H1 (cell line): ENCODE results near the gene CRAT. TPM values are rescaled to one million over a fixed set of nuclear protein-coding genes. Genes with fewer than 3 reads are reported as not detected.

Source experiments
- CTCF ChIA-PET: fragments of 300-600 bp; sonication (Branson Sonifier 250); formaldehyde crosslinking; loops from one replicate; lab custom pipeline; 2021; ENCODE audit not compliant: partially characterized antibody; lab: Charles Lee
- POLR2A ChIA-PET: fragments of 300-600 bp; sonication (Branson Sonifier 250); formaldehyde crosslinking; loops from one replicate; lab custom pipeline; 2021; ENCODE audit warnings: inconsistent platforms; ENCODE audit not compliant: partially characterized antibody; lab: Charles Lee
- DNase-seq, 2 experiments: peaks; one replicate each; pipeline versions ENCODE4 v3.0.0 to v3.0.0-alpha.2; 2010 to 2022; ENCODE audit warnings: low spot score in 2 of 2, low read depth in 1 of 2, mixed read lengths in 1 of 2
- FAIRE-seq: peaks from 2 replicates; lab custom pipeline; 2011; peaks lifted over from hg19 to GRCh38; lab: Jason Lieb, UNC
- H2AFZ ChIP-seq: 2 replicates; pipeline ENCODE4 v1.8.1; 2012; ENCODE audit warnings: low read length, inconsistent platforms
- H2AK5ac ChIP-seq: 2 replicates; pipeline ENCODE4 v1.6.1; 2013; ENCODE audit warnings: low read depth, low read length
- H2BK120ac ChIP-seq: replicated peaks from 2 replicates; pipeline ENCODE3; 2013; ENCODE audit warnings: low read depth, low read length, inconsistent platforms
- H2BK12ac ChIP-seq: 2 replicates; pipeline ENCODE4 v1.6.1; 2013; ENCODE audit warnings: low read depth, low read length
- H2BK15ac ChIP-seq: 2 replicates; pipeline ENCODE4 v1.6.1; 2013; ENCODE audit warnings: low read length
- H2BK20ac ChIP-seq: 2 replicates; pipeline ENCODE4 v1.6.1; 2013; ENCODE audit warnings: low read length
- H2BK5ac ChIP-seq: 2 replicates; pipeline ENCODE4 v1.6.1; 2013; ENCODE audit warnings: low read depth, low read length
- H3K14ac ChIP-seq: 2 replicates; pipeline ENCODE4 v1.6.1; 2013; ENCODE audit warnings: inconsistent platforms; ENCODE audit not compliant: insufficient read length
- H3K18ac ChIP-seq: 2 replicates; pipeline ENCODE4 v1.6.1; 2013; ENCODE audit warnings: low read length; ENCODE audit errors: extremely low read depth
- H3K23ac ChIP-seq: 2 replicates; pipeline ENCODE4 v1.6.1; 2013; ENCODE audit warnings: inconsistent platforms; ENCODE audit not compliant: insufficient read length
- H3K23me2 ChIP-seq: 2 replicates; pipeline ENCODE4 v1.6.1; 2013; ENCODE audit warnings: low read depth, low read length
- H3K27ac ChIP-seq: 2 replicates; pipeline ENCODE4 v1.6.1; 2011; ENCODE audit warnings: low read depth, low read length, inconsistent platforms
- H3K27me3 ChIP-seq, 4 experiments: replicated peaks in 1 of 4; 1 replicate in 1 of 4; 2 replicates in 3 of 4; pipeline versions ENCODE4 v1.6.1 to v1.8.1; 2011 to 2013; ENCODE audit warnings: low read length in 3 of 4, mild to moderate bottlenecking in 3 of 4, inconsistent platforms in 2 of 4, mixed read lengths in 2 of 4, moderate library complexity in 1 of 4; ENCODE audit not compliant: control insufficient read depth in 3 of 4, insufficient read depth in 3 of 4; ENCODE audit errors: extremely low read depth in 1 of 4
- H3K36me3 ChIP-seq, 4 experiments: 2 replicates each; pipeline versions ENCODE4 v1.6.1 to v1.8.1; 2011 to 2013; ENCODE audit warnings: mild to moderate bottlenecking in 4 of 4, low read length in 3 of 4, moderate library complexity in 2 of 4, control low read depth in 1 of 4, inconsistent platforms in 1 of 4; ENCODE audit not compliant: insufficient read depth in 4 of 4, control insufficient read depth in 2 of 4
- H3K4ac ChIP-seq: replicated peaks from 2 replicates; pipeline ENCODE3; 2013; ENCODE audit warnings: low read length, low read depth, mixed read lengths, inconsistent platforms; ENCODE audit not compliant: insufficient read length
- H3K4me1 ChIP-seq, 4 experiments: replicated peaks in 1 of 4; 1 replicate in 1 of 4; 2 replicates in 3 of 4; pipeline versions ENCODE4 v1.6.1 to v1.8.1; 2011 to 2013; ENCODE audit warnings: low read length in 3 of 4, inconsistent platforms in 2 of 4, mixed read lengths in 1 of 4; ENCODE audit not compliant: insufficient read depth in 4 of 4, control insufficient read depth in 3 of 4
- H3K4me2 ChIP-seq, 2 experiments: 2 replicates each; pipeline versions ENCODE4 v1.6.1 to v1.8.1; 2011 to 2013; ENCODE audit warnings: low read depth in 2 of 2, low read length in 2 of 2, control low read depth in 1 of 2, inconsistent platforms in 1 of 2, mild to moderate bottlenecking in 1 of 2; ENCODE audit not compliant: insufficient read depth in 1 of 2
- H3K4me3 ChIP-seq, 4 experiments: fragments of 200-600, 300-600 bp in 1 of 4; sonication (generic), shearing (Covaris generic), sonication (Bioruptor Twin) in 1 of 4; 2 replicates each; pipeline versions ENCODE4 v1.5.1 to v1.8.1; 2011 to 2016; ENCODE audit warnings: low read length in 4 of 4, low read depth in 3 of 4, control low read depth in 2 of 4, inconsistent platforms in 2 of 4, mild to moderate bottlenecking in 2 of 4, mixed read lengths in 1 of 4, moderate library complexity in 1 of 4; ENCODE audit not compliant: insufficient read depth in 2 of 4; ENCODE audit errors: extremely low read depth in 1 of 4
- H3K56ac ChIP-seq: replicated peaks from 2 replicates; pipeline ENCODE3; 2013; ENCODE audit warnings: low read depth, mild to moderate bottlenecking, mixed read lengths, low read length, inconsistent platforms; ENCODE audit not compliant: insufficient read length
- H3K79me1 ChIP-seq: 2 replicates; pipeline ENCODE4 v1.6.1; 2013; ENCODE audit warnings: low read depth, low read length, control low read depth
- H3K79me2 ChIP-seq, 2 experiments: 2 replicates each; pipeline versions ENCODE4 v1.6.1 to v1.8.1; 2012 to 2013; ENCODE audit warnings: low read length in 2 of 2, mild to moderate bottlenecking in 2 of 2, inconsistent platforms in 1 of 2; ENCODE audit not compliant: insufficient read depth in 2 of 2, control insufficient read depth in 1 of 2
- H3K9ac ChIP-seq, 4 experiments: replicated peaks in 1 of 4; 1 replicate in 1 of 4; 2 replicates in 3 of 4; pipeline versions ENCODE4 v1.6.1 to v1.8.1; 2011 to 2013; ENCODE audit warnings: low read depth in 3 of 4, low read length in 3 of 4, control low read depth in 2 of 4, mild to moderate bottlenecking in 2 of 4, moderate library complexity in 2 of 4, inconsistent platforms in 1 of 4; ENCODE audit errors: extremely low read depth in 1 of 4
- H3K9me3 ChIP-seq, 2 experiments: 2 replicates each; pipeline versions ENCODE4 v1.6.1 to v1.8.1; 2012 to 2013; ENCODE audit warnings: mild to moderate bottlenecking in 2 of 2, moderate library complexity in 2 of 2, control low read depth in 1 of 2, inconsistent platforms in 1 of 2, low read depth in 1 of 2, low read length in 1 of 2, mixed read lengths in 1 of 2; ENCODE audit not compliant: insufficient read depth in 2 of 2
- H4K20me1 ChIP-seq, 2 experiments: replicated peaks in 1 of 2; 2 replicates each; pipeline versions ENCODE3 to v1.8.1; 2011 to 2013; ENCODE audit warnings: inconsistent platforms in 2 of 2, low read length in 2 of 2, mild to moderate bottlenecking in 1 of 2; ENCODE audit not compliant: insufficient read depth in 2 of 2, control insufficient read depth in 1 of 2
- H4K5ac ChIP-seq: 2 replicates; pipeline ENCODE4 v1.6.1; 2013; ENCODE audit warnings: low read length, low read depth, mixed read lengths, inconsistent platforms; ENCODE audit not compliant: insufficient read length
- H4K8ac ChIP-seq: 2 replicates; pipeline ENCODE4 v1.8.0; 2013; ENCODE audit warnings: mild to moderate bottlenecking, moderate library complexity, low read length, inconsistent platforms; ENCODE audit not compliant: insufficient read depth; ENCODE audit errors: extremely low read depth
- H4K91ac ChIP-seq: replicated peaks from 2 replicates; pipeline ENCODE3; 2013; ENCODE audit warnings: low read length, mixed read lengths, inconsistent platforms; ENCODE audit not compliant: insufficient read length
- BRCA1 ChIP-seq: IDR thresholded peaks from 2 replicates; pipeline ENCODE4 v1.6.1; 2012; ENCODE audit warnings: low read depth, low read length, improper control_type of control experiment
- CEBPB ChIP-seq: IDR thresholded peaks from 2 replicates; pipeline ENCODE4 v1.6.1; 2012; ENCODE audit warnings: low read depth, low read length
- CHD1 ChIP-seq: IDR thresholded peaks from 2 replicates; pipeline ENCODE4 v1.6.1; 2012; ENCODE audit warnings: low read depth, low read length, improper control_type of control experiment
- CTCF ChIP-seq, 3 experiments: IDR thresholded peaks; 1 replicate in 2 of 3; 2 replicates in 1 of 3; pipeline versions ENCODE4 v1.5.1 to v1.6.1; 2011; ENCODE audit warnings: low read length in 3 of 3, mild to moderate bottlenecking in 3 of 3, inconsistent platforms in 2 of 3, low read depth in 1 of 3, moderate library complexity in 1 of 3; ENCODE audit not compliant: insufficient read depth in 1 of 3; ENCODE audit errors: control extremely low read depth in 1 of 3
- E2F6 ChIP-seq: IDR thresholded peaks from 2 replicates; pipeline ENCODE4 v1.6.1; 2012; ENCODE audit warnings: inconsistent platforms
- KDM4A ChIP-seq: IDR thresholded peaks from one replicate; pipeline ENCODE4 v1.7.1; 2012; ENCODE audit warnings: low read depth, mild to moderate bottlenecking, moderate library complexity, low read length, inconsistent platforms; ENCODE audit not compliant: severe bottlenecking
- SIX5 ChIP-seq: IDR thresholded peaks from 2 replicates; pipeline ENCODE4 v1.6.1; 2011; ENCODE audit warnings: mild to moderate bottlenecking, low read depth, low read length
- SP4 ChIP-seq: IDR thresholded peaks from 2 replicates; pipeline ENCODE4 v1.6.1; 2012; ENCODE audit warnings: low read length, inconsistent platforms
- TCF12 ChIP-seq: IDR thresholded peaks from 2 replicates; pipeline ENCODE4 v1.6.1; 2011; ENCODE audit warnings: low read depth, mild to moderate bottlenecking, low read length
- TEAD4 ChIP-seq: IDR thresholded peaks from 2 replicates; pipeline ENCODE4 v1.6.1; 2012; ENCODE audit warnings: low read depth, low read length, inconsistent platforms, mixed read lengths
- YY1 ChIP-seq: IDR thresholded peaks from 2 replicates; pipeline ENCODE4 v1.6.1; 2011; ENCODE audit warnings: low read depth, mild to moderate bottlenecking, low read length
- WGBS, 2 experiments: shearing (Covaris generic) in 1 of 2; methylation state at CpG; one replicate each; pipeline versions ENCODE4 v1.1.6 to v1.1.7; 2013 to 2015; ENCODE audit warnings: low lambda C conversion rate in 2 of 2, mixed read lengths in 2 of 2, inconsistent platforms in 1 of 2, low coverage in 1 of 2, missing lambda C conversion rate in 1 of 2; ENCODE audit not compliant: insufficient replicate concordance in 2 of 2, insufficient coverage in 1 of 2, insufficient read length in 1 of 2; ENCODE audit errors: extremely low coverage in 1 of 2, missing lambda C conversion rate in 1 of 2; 5-methylcytosine and 5-hydroxymethylcytosine counted together
- polyA plus RNA-seq, 7 experiments: library from polyadenylated mRNA; depleted of rRNA in 3 of 7; stranded (reverse) in 5 of 7; unstranded in 2 of 7; fragments of >200 nt in 5 of 7; fragments of 200-250 nt in 2 of 7; gene quantifications; 1 replicate in 5 of 7; 2 replicates in 1 of 7; 4 replicates in 1 of 7; pipeline versions ENCODE4 v1.2.1 to v1.2.3, GENCODE V29; 2011 to 2013; ENCODE audit warnings: missing spikeins in 2 of 7, mixed read lengths in 2 of 7
- total RNA-seq: library from RNA; stranded (reverse); fragmentation: NEBNext Ultra II Directional; extraction: Animal tissue kit (Norgen Biotek cat#: 25700); gene quantifications from 2 replicates; pipeline ENCODE4 v1.2.1, GENCODE V29; 2021

CRAT gene
- total and polyA plus RNA-seq, 2 of the 8 experiments (the other 6 are each of a cell fraction or from before 2014, with no cell fraction given): 8.2 to 17.3 TPM

GRCh38 chr9:129095170-129095667 is 15.4 kb downstream of the CRAT start:
- no peak overlapping the region for H3K9ac ChIP-seq
- H3K4me1 ChIP-seq: peaks cover 0 to 1% (median 0%) of the 10 kb centered on the region in 4 experiments; a peak in 2 of 7 replicates
- H3K27ac ChIP-seq: no peak overlapping the region
- no peak overlapping the region for H4K91ac ChIP-seq
- WGBS, 2 experiments: 95% methylated on average over 21 of the region's 21 CpGs; no CpG with 5 or more reads in 1 of the 2 experiments
- H4K8ac ChIP-seq: no peak overlapping the region
- H3K4me3 ChIP-seq: no peak overlapping the region
- no peaks in the 10 kb centered on the region for H3K79me1 ChIP-seq
- no peaks in the 10 kb centered on the region for H3K9me3 ChIP-seq
- H3K36me3 ChIP-seq: 0 out of 8 replicates have a peak, but pooled peaks cover 0 to 3% (median 0%) of the 10 kb centered on the region in 4 experiments
- no peak overlapping the region for H2BK120ac ChIP-seq
- H3K4me2 ChIP-seq: no peak overlapping the region
- no peaks in the 10 kb centered on the region for H3K27me3 ChIP-seq
- H4K20me1 ChIP-seq: no peaks in the 10 kb centered on the region
- CTCF ChIA-PET: interaction anchor here (0.5 to 2.6 kb wide), 7 partner anchors 8 to 601 kb away, joined by 3 to 12 read pairs (median 4); no protein-coding TSS in a partner anchor
- H2BK5ac ChIP-seq: no peak overlapping the region
- no peak overlapping the region for H2BK12ac ChIP-seq
- H3K18ac ChIP-seq: no peak overlapping the region
- no peak overlapping the region for H3K14ac ChIP-seq
- no peak overlapping the region for H4K5ac ChIP-seq
- FAIRE-seq (no peak), DNase-seq (no peak)
- H2AFZ ChIP-seq: no peak overlapping the region
- H2BK15ac ChIP-seq: no peak overlapping the region
- POLR2A ChIA-PET: interaction anchor here (1.1 to 4.8 kb wide), 4 partner anchors 9 to 17 kb away, joined by 3 to 27 read pairs (median 6); partner anchors contain the start of genes DOLPP1 and PTPA
- H3K4ac ChIP-seq: no peak overlapping the region
- no peak overlapping the region for H3K23ac ChIP-seq
- H3K23me2 ChIP-seq: no peaks in the 10 kb centered on the region
- H3K56ac ChIP-seq: no peak overlapping the region
- H3K79me2 ChIP-seq: no peaks in the 10 kb centered on the region
- no peak overlapping the region for H2BK20ac ChIP-seq
- H2AK5ac ChIP-seq: no peak overlapping the region
- TF ChIP-seq TCF12 (no peak), CEBPB (no peak), E2F6 (no peak), YY1 (no peak), SP4 (no peak), CTCF (IDR thresholded peaks at IDR 0.05; ENCODE audit: control extremely low read depth in 1 of 3, insufficient read depth in 1 of 3, low read depth in 1 of 3, low read length in 3 of 3) (no peak), CHD1 (no peak), TEAD4 (no peak), BRCA1 (no peak), KDM4A (no peak), SIX5 (no peak)
